ENCODE measurements around the gene VPS9D1. TPM values are rescaled to one million over a fixed set of nuclear protein-coding genes. Genes with fewer than 3 reads are reported as not detected.
A peak's percentile ranks its signal among the peaks of the same experiment; 100 is the strongest.

The VPS9D1 gene
- total and polyA plus RNA-seq, 10 of the 15 experiments (the other 5 are each of a cell fraction or from before 2014, with no cell fraction given): 0.65 to 4.2 (median 1.1) TPM

DNA sequence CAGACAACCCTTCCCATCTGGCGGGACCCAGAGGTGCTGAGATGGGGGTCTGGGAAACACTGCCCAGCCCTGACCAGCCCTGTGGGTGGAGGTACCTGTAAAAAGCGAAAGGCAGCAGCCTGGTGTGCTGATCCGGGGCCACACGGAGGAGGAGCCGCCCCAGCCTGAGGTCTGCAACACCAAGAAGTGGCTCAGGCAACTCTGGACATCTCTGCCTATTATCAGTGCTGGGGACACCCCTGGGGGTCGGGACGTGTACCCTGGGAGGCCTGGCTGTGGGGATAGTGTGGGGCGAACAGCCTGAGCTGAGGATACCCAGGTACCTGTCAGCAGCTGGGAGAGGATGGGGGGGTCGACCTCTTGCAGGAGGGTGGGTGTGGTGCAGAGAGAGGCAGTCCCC lies 18.7 kb upstream of the VPS9D1 start (continued):
- no peak for TF ChIP-seq SREBF1 (IDR thresholded peaks at IDR 0.05; ENCODE audit: low read length)
- TF ChIP-seq MXI1 (IDR thresholded peaks at IDR 0.05; ENCODE audit: low read depth, low read length): no peak
- no peak for TF ChIP-seq RCOR1 (conservative IDR thresholded peaks at IDR 0.05; ENCODE audit: low read depth, low read length)
- no peak for TF ChIP-seq PML (IDR thresholded peaks at IDR 0.05; ENCODE audit: low read length)
- TF ChIP-seq NBN (IDR thresholded peaks at IDR 0.05): no peak

DNA sequence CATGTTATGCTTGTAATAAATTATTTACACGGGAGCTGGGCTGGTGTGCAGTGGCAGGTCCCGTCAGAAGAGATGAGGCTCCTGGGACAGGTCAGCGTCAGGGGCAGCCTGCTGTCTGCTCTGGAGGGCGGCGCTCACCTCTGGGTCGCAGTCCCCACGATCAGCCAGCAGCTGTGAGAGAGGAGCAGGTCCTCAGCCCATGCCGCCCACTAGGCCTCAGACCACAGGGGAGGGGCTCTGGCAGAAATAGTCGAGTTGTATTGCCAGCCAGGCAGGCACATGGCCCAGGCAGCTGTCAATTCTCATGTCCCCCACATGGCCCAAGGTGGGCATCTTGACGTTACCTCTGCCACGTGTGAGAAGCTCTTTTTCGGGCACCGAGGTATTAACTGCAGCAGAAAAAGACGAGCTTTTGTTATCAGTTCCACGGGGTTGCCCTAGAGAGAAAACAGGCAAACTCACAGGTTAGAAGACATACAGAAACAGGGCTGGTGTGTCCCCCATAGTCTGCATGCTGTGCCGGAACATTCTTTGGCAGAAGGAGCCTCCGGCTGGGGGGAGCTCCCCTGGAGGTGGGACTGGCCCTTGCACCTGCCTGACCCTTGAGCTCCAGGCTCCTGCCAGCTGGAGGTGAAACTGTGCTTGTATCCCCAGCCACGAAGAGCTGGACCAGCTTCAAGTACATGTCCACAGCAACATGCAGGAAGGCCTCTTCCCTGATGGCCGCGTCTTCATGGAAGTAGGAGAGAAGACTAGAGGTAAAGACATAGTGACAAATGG lies 18.0 kb upstream of the VPS9D1 start:
- WGBS (ENCODE audit: insufficient coverage, insufficient replicate concordance, low lambda C conversion rate, missing lambda C conversion rate): 91% methylated on average over 20 of the region's 20 CpGs
- H3K36me3 ChIP-seq (ENCODE audit: control insufficient read depth in 2 of 2, insufficient read depth in 2 of 2, low read length in 1 of 2): peaks cover 40 to 41% of the 10 kb centered on the region in 2 experiments
- FAIRE-seq: no peak
- ChIA-PET CTCF (interaction anchor here (1.1 to 1.4 kb wide), 2 partner anchors 33 to 121 kb away, joined by 3 read pairs; no protein-coding TSS in a partner anchor), SMC1A (ENCODE audit: uncharacterized antibody, unreplicated experiment) (no interaction called here), POLR2A (no interaction called here), RAD21 (ENCODE audit: unreplicated experiment) (no interaction called here)
- in situ Hi-C loops (cut with MboI) (no loop called here), intact Hi-C loops (cut with micrococcal nuclease; ENCODE audit: unreplicated experiment) (no loop called here)
- peaks cover 3% of the 10 kb centered on the region; the same call in 1 of the 2 replicates for H3K4me1 ChIP-seq (ENCODE audit: control insufficient read depth, insufficient read depth, low read length)
- no peaks in the 10 kb centered on the region for H4K20me1 ChIP-seq (ENCODE audit: control insufficient read depth, insufficient read depth)
- H3K79me2 ChIP-seq (ENCODE audit: control insufficient read depth, insufficient read depth, low read length): no peaks in the 10 kb centered on the region
- no peak overlapping the region for H3K27ac ChIP-seq (ENCODE audit: control insufficient read depth, insufficient read depth)
- H3K9ac ChIP-seq (ENCODE audit: control insufficient read depth, insufficient read depth, low read length): no peak overlapping the region
- H3K4me2 ChIP-seq (ENCODE audit: control insufficient read depth, insufficient read depth): no peak overlapping the region
- H3K9me3 ChIP-seq (replicated peaks; ENCODE audit: control insufficient read depth, insufficient read depth, low read length): no peaks in the 10 kb centered on the region; the same call in 2 of the 3 replicates
- BruUV-seq (replicated peaks): TSS peak; percentile 54
- no peak for DNase-seq (ENCODE audit: low read depth, low spot score)
- no peak for ATAC-seq
- H3K27me3 ChIP-seq (replicated peaks in 1 of 2; ENCODE audit: control insufficient read depth in 2 of 2, insufficient read depth in 2 of 2, low read length in 1 of 2): no peaks in the 10 kb centered on the region
- H2AFZ ChIP-seq (ENCODE audit: control insufficient read depth, low read depth, low read length): no peak overlapping the region
- H3K4me3 ChIP-seq: no peak overlapping the region
- TF ChIP-seq HDGF (IDR thresholded peaks at IDR 0.05) (no peak), POLR2A (IDR thresholded peaks at IDR 0.05; ENCODE audit: low read depth, low read length) (peak; percentile 29; the same call in 1 of the 2 replicates)

DNA sequence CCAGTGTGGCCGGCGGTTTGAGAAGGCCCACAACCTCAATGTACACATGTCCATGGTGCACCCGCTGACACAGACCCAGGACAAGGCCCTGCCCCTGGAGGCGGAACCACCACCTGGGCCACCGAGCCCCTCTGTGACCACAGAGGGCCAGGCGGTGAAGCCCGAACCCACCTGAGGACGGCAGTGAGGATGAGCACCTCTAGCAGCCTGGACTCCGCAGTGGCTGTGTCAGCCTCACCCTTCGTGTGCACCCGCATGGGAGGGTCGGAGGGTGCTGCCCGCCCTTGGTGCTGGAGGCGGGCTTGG lies 17.3 kb upstream of the VPS9D1 start:
- H4K20me1 ChIP-seq (ENCODE audit: control insufficient read depth, insufficient read depth): no peaks in the 10 kb centered on the region
- in situ Hi-C loops (cut with MboI) (no loop called here), intact Hi-C loops (cut with micrococcal nuclease; ENCODE audit: unreplicated experiment) (no loop called here)
- no peak overlapping the region for H3K4me3 ChIP-seq
- peaks cover 43 to 44% of the 10 kb centered on the region in 2 experiments for H3K36me3 ChIP-seq (ENCODE audit: control insufficient read depth in 2 of 2, insufficient read depth in 2 of 2, low read length in 1 of 2)
- peaks cover 3% of the 10 kb centered on the region; the same call in 1 of the 2 replicates for H3K4me1 ChIP-seq (ENCODE audit: control insufficient read depth, insufficient read depth, low read length)
- FAIRE-seq: no peak
- CTCF ChIA-PET: interaction anchor here (1.1 to 1.4 kb wide), 2 partner anchors 32 to 122 kb away, joined by 3 read pairs; no protein-coding TSS in a partner anchor
- no peaks in the 10 kb centered on the region; the same call in 2 of the 3 replicates for H3K9me3 ChIP-seq (replicated peaks; ENCODE audit: control insufficient read depth, insufficient read depth, low read length)
- H3K4me2 ChIP-seq (ENCODE audit: control insufficient read depth, insufficient read depth): no peak overlapping the region
- H3K27me3 ChIP-seq (replicated peaks in 1 of 2; ENCODE audit: control insufficient read depth in 2 of 2, insufficient read depth in 2 of 2, low read length in 1 of 2): no peaks in the 10 kb centered on the region
- DNase-seq (ENCODE audit: low read depth, low spot score): no peak
- WGBS (ENCODE audit: insufficient coverage, insufficient replicate concordance, low lambda C conversion rate, missing lambda C conversion rate): 91% methylated on average over 14 of the region's 14 CpGs
- no peak overlapping the region for H2AFZ ChIP-seq (ENCODE audit: control insufficient read depth, low read depth, low read length)
- TF ChIP-seq POLR2A (IDR thresholded peaks at IDR 0.05; ENCODE audit: low read depth, low read length) (peak; percentile 33; the same call in 1 of the 2 replicates), TCF3 (IDR thresholded peaks at IDR 0.05; ENCODE audit: borderline replicate concordance, insufficient read depth, low read depth, low read length) (0 out of 2 replicates have a peak, but pooled peaks have one; percentile 17), MTA3 (IDR thresholded peaks at IDR 0.05; ENCODE audit: borderline replicate concordance, low read length) (no peak)
- SMC1A ChIA-PET (ENCODE audit: uncharacterized antibody, unreplicated experiment): no interaction called here
- no peaks in the 10 kb centered on the region for H3K79me2 ChIP-seq (ENCODE audit: control insufficient read depth, insufficient read depth, low read length)
- POLR2A ChIA-PET: no interaction called here
- no peak overlapping the region for H3K27ac ChIP-seq (ENCODE audit: control insufficient read depth, insufficient read depth)
- RAD21 ChIA-PET (ENCODE audit: unreplicated experiment): no interaction called here
- BruUV-seq (replicated peaks): no TSS peak
- ATAC-seq: no peak
- H3K9ac ChIP-seq (ENCODE audit: control insufficient read depth, insufficient read depth, low read length): no peak overlapping the region

Data from GM12878 (cell line).